Left lung (tissue), 10 donors: ENCODE measurements around the gene GPX7. TPM values are rescaled to one million over a fixed set of nuclear protein-coding genes. Genes with fewer than 3 reads are reported as not detected.

Experiments used
- ATAC-seq: fragments of 200-7000 bp; cut with Tn5 transposase; one replicate; pipeline ENCODE4 v1.9.1; 2020; ENCODE audit warnings: moderate library complexity
- DNase-seq, 4 donors: peaks; one replicate each; pipeline ENCODE4 v3.0.0-alpha.2; 2013 to 2020
- H3K27ac ChIP-seq, 2 donors: fragments of 200-600 bp; sonication (generic) in 1 of 2; one replicate each; pipeline versions ENCODE4 v1.5.0 to v1.8.0; 2020 to 2021
- H3K27me3 ChIP-seq, 2 donors: fragments of 200-600 bp; sonication (generic) in 1 of 2; one replicate each; pipeline versions ENCODE4 v1.5.0 to v1.8.0; 2020 to 2021
- H3K36me3 ChIP-seq, 2 donors: fragments of 200-600 bp; sonication (generic) in 1 of 2; one replicate each; pipeline versions ENCODE4 v1.5.0 to v1.8.0; 2020 to 2021
- H3K4me1 ChIP-seq, 2 donors: fragments of 200-600 bp; one replicate each; pipeline ENCODE4 v1.8.0; 2021
- H3K4me3 ChIP-seq, 2 donors: fragments of 200-600 bp; sonication (generic) in 1 of 2; one replicate each; pipeline versions ENCODE4 v1.5.0 to v1.8.0; 2020 to 2021; ENCODE audit warnings: mild to moderate bottlenecking in 1 of 2
- H3K9me3 ChIP-seq, 2 donors: fragments of 200-600 bp; sonication (generic) in 1 of 2; one replicate each; pipeline versions ENCODE4 v1.5.0 to v1.8.0; 2020 to 2021
- CTCF ChIP-seq, 2 donors: fragments of 200-600 bp; sonication (generic) in 1 of 2; IDR thresholded peaks; one replicate each; pipeline versions ENCODE4 v1.5.0 to v1.8.0; 2021; ENCODE audit warnings: antibody characterized with exemption in 2 of 2
- intact Hi-C, 2 donors: fragments of 100-400 bp; cut with DNase I; formaldehyde crosslinking; loops; one replicate each; pipeline versions ENCODE4 v1.11.2 to v1.14.2; 2022
- polyA plus RNA-seq, 6 donors: library from polyadenylated mRNA; unstranded; fragments of 120-200 nt; gene quantifications; one replicate each; pipeline ENCODE4 v1.2.1, GENCODE V29; 2013; ENCODE audit not compliant: insufficient read length in 6 of 6
- total RNA-seq, 2 donors: library from RNA; stranded (reverse); fragmentation: NEBNext Ultra II Directional; extraction: Animal tissue kit (Norgen Biotek cat#: 25700); gene quantifications; one replicate each; pipeline ENCODE4 v1.2.1, GENCODE V29; 2021
- donor health status: DM: no; HTN: yes; CAD: no.
- donor health status: DM: no; HTN: no; CAD: no.

The GPX7 gene
- total and polyA plus RNA-seq, 8 donors: 12.6 to 89.4 (median 75.4) TPM

- no peaks in the 10 kb centered on the region for H3K27me3 ChIP-seq
- no peaks in the 10 kb centered on the region for H3K4me1 ChIP-seq
- H3K4me3 ChIP-seq: no peak overlapping the region
- no peaks in the 10 kb centered on the region for H3K9me3 ChIP-seq
- no peak overlapping the region for H3K27ac ChIP-seq
- DNase-seq (no peak), ATAC-seq (no peak)
- no peak for TF ChIP-seq CTCF (IDR thresholded peaks at IDR 0.05)
- peaks cover 0 to 3% of the 10 kb centered on the region in 2 donors for H3K36me3 ChIP-seq
- intact Hi-C loops: no loop called here
These were observed 11.6 kb downstream of the GPX7 start for GRCh38 chr1:52613636-52614373.

- no peak for ATAC-seq
- Histone ChIP-seq H3K27ac (no peak overlapping the region), H3K36me3 (no peaks in the 10 kb centered on the region), H3K27me3 (no peaks in the 10 kb centered on the region), H3K4me1 (no peaks in the 10 kb centered on the region), H3K4me3 (no peak overlapping the region), H3K9me3 (no peaks in the 10 kb centered on the region)
- DNase-seq: no peak
- no peak for TF ChIP-seq CTCF (IDR thresholded peaks at IDR 0.05)
- intact Hi-C loops: no loop called here
These were observed 12.5 kb downstream of the GPX7 start for GRCh38 chr1:52614671-52615070.

- H3K36me3 ChIP-seq: no peaks in the 10 kb centered on the region
- ATAC-seq (no peak), DNase-seq (no peak)
- no peaks in the 10 kb centered on the region for H3K27me3 ChIP-seq
- no peak overlapping the region for H3K27ac ChIP-seq
- intact Hi-C loops: no loop called here
- no peak for TF ChIP-seq CTCF (IDR thresholded peaks at IDR 0.05)
- no peak overlapping the region for H3K4me3 ChIP-seq
- no peaks in the 10 kb centered on the region for H3K4me1 ChIP-seq
- H3K9me3 ChIP-seq: no peaks in the 10 kb centered on the region
These were observed 13.4 kb downstream of the GPX7 start for GRCh38 chr1:52615489-52616042.

GRCh38 chr1:52621950-52622349 lies 19.8 kb downstream of the GPX7 start:
- Histone ChIP-seq H3K4me3 (no peak overlapping the region), H3K27me3 (no peaks in the 10 kb centered on the region), H3K9me3 (peaks cover 0 to 28% of the 10 kb centered on the region in 2 donors), H3K36me3 (no peaks in the 10 kb centered on the region), H3K27ac (no peak overlapping the region), H3K4me1 (no peaks in the 10 kb centered on the region)
- DNase-seq (no peak), ATAC-seq (no peak)
- TF ChIP-seq CTCF (IDR thresholded peaks at IDR 0.05): no peak
- intact Hi-C loops: no loop called here

- TF ChIP-seq CTCF (IDR thresholded peaks at IDR 0.05): no peak
- Histone ChIP-seq H3K4me3 (no peak overlapping the region), H3K36me3 (no peaks in the 10 kb centered on the region), H3K9me3 (peaks cover 0 to 28% of the 10 kb centered on the region in 2 donors), H3K27ac (no peak overlapping the region), H3K27me3 (no peaks in the 10 kb centered on the region), H3K4me1 (no peaks in the 10 kb centered on the region)
- ATAC-seq: no peak
- no peak for DNase-seq
- intact Hi-C loops: no loop called here
These were observed 21.6 kb downstream of the GPX7 start for GRCh38 chr1:52623812-52624211.
